Measurements from ENCODE around the gene PDIA5. TPM values are rescaled to one million over a fixed set of nuclear protein-coding genes. Genes with fewer than 3 reads are reported as not detected.

Gene PDIA5
- polyA plus RNA-seq, 1 donor (not counting 4 experiments of a cell fraction or from before 2014, with no cell fraction given) = 29.8 TPM

DNA sequence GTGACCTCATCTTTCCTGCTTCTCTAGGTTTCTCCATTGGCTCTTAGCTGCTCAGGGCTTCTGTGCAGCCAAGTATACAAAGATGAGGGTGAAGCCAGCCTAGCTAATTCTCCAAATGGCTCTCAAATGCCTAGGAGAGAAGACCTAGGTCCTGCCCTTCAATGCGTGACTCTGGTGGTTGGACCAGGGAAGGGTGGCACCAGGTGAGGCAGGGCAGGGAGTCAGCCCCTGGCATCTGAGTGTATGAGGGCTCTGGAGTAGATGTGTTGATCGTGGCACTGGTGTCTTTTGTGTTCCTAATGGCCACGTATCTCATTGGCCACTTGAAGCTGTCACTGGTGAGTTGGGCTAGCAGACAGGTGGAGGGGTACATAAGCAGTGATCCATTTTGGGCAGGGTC, 59.8 kb downstream of the PDIA5 start:
- FAIRE-seq = no peak
- Histone ChIP-seq H3K36me3 (ENCODE audit: control insufficient read depth in 2 of 2, extremely low read depth in 1 of 2, insufficient read depth in 2 of 2, low read length in 2 of 2) (peaks cover 43 to 45% of the 10 kb centered on the region in 2 experiments), H3K4me3 (ENCODE audit: control insufficient read depth in 2 of 3, extremely low read depth in 1 of 3, insufficient read depth in 2 of 3, low read depth in 1 of 3, low read length in 3 of 3) (no peak overlapping the region), H3K9ac (ENCODE audit: control insufficient read depth, extremely low read depth, insufficient read depth, low read length) (no peak overlapping the region), H3K4me1 (ENCODE audit: control insufficient read depth, extremely low read depth, insufficient read depth, low read length) (peaks cover 15% of the 10 kb centered on the region), H3K9me3 (ENCODE audit: control insufficient read depth, low read depth, low read length) (no peaks in the 10 kb centered on the region), H3K79me2 (ENCODE audit: control insufficient read depth, insufficient read depth, low read length) (no peaks in the 10 kb centered on the region), H2AFZ (ENCODE audit: control insufficient read depth, low read length) (no peak overlapping the region), H3K27me3 (ENCODE audit: control insufficient read depth, extremely low read depth, insufficient read depth, low read length) (no peaks in the 10 kb centered on the region), H3K9me1 (ENCODE audit: control insufficient read depth, extremely low read depth, insufficient read depth, low read length) (no peaks in the 10 kb centered on the region), H3K27ac (ENCODE audit: control insufficient read depth, insufficient read depth, low read length) (no peak overlapping the region), H4K20me1 (ENCODE audit: control insufficient read depth, extremely low read depth, insufficient read depth, low read length) (peaks cover 2% of the 10 kb centered on the region), H3K4me2 (ENCODE audit: control insufficient read depth, extremely low read depth, insufficient read depth, low read depth, low read length) (no peak overlapping the region)
- dilution Hi-C loops (cut with MboI; ENCODE audit: extremely low pct_ligation_motif_present, low sequenced_read_pairs) = no loop called here
- TF ChIP-seq EZH2 (IDR thresholded peaks at IDR 0.05; ENCODE audit: low read length) = no peak
- TF ChIP-seq, protein P1, sequence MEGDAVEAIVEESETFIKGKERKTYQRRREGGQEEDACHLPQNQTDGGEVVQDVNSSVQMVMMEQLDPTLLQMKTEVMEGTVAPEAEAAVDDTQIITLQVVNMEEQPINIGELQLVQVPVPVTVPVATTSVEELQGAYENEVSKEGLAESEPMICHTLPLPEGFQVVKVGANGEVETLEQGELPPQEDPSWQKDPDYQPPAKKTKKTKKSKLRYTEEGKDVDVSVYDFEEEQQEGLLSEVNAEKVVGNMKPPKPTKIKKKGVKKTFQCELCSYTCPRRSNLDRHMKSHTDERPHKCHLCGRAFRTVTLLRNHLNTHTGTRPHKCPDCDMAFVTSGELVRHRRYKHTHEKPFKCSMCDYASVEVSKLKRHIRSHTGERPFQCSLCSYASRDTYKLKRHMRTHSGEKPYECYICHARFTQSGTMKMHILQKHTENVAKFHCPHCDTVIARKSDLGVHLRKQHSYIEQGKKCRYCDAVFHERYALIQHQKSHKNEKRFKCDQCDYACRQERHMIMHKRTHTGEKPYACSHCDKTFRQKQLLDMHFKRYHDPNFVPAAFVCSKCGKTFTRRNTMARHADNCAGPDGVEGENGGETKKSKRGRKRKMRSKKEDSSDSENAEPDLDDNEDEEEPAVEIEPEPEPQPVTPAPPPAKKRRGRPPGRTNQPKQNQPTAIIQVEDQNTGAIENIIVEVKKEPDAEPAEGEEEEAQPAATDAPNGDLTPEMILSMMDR (optimal IDR thresholded peaks at IDR 0.05 in 1 of 3, IDR thresholded peaks at IDR 0.05 in 1 of 3, conservative IDR thresholded peaks at IDR 0.05 in 1 of 3; ENCODE audit: extremely low read depth in 1 of 3, insufficient read depth in 2 of 3, low read length in 3 of 3) = no peak
- no peak for DNase-seq (ENCODE audit: low read depth, low spot score)

DNA sequence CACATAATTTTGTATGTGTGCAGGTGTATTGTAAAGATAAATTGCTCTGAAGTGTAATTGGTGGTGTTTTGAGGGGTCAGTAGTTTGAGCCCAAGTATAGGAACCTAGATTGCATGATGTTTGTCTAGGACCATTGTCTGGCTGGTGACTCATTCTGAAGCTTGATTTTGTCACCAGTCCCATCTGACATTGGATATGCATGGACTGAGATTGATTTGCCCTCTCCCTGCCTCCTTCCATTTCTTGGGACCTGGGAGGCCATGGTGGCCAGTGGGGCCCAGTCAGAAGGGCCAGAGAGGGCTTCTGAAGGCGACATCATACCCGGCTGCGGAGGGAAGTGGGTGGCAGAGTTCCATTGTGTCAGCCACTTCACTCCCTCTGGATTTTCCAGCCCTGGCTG, 62.3 kb downstream of the PDIA5 start:
- H4K20me1 ChIP-seq (ENCODE audit: control insufficient read depth, extremely low read depth, insufficient read depth, low read length) = no peaks in the 10 kb centered on the region
- no peaks in the 10 kb centered on the region for H3K4me1 ChIP-seq (ENCODE audit: control insufficient read depth, extremely low read depth, insufficient read depth, low read length)
- TF ChIP-seq, protein P1 (optimal IDR thresholded peaks at IDR 0.05 in 1 of 3, IDR thresholded peaks at IDR 0.05 in 1 of 3, conservative IDR thresholded peaks at IDR 0.05 in 1 of 3; ENCODE audit: extremely low read depth in 1 of 3, insufficient read depth in 2 of 3, low read length in 3 of 3) = no peak
- TF ChIP-seq EZH2 (IDR thresholded peaks at IDR 0.05; ENCODE audit: low read length) = no peak
- no peaks in the 10 kb centered on the region for H3K79me2 ChIP-seq (ENCODE audit: control insufficient read depth, insufficient read depth, low read length)
- dilution Hi-C loops (cut with MboI; ENCODE audit: extremely low pct_ligation_motif_present, low sequenced_read_pairs) = no loop called here
- H3K9me3 ChIP-seq (ENCODE audit: control insufficient read depth, low read depth, low read length) = no peaks in the 10 kb centered on the region
- FAIRE-seq (no peak), DNase-seq (ENCODE audit: low read depth, low spot score) (no peak)
- H3K27ac ChIP-seq (ENCODE audit: control insufficient read depth, insufficient read depth, low read length) = no peak overlapping the region
- H3K4me3 ChIP-seq (ENCODE audit: control insufficient read depth in 2 of 3, extremely low read depth in 1 of 3, insufficient read depth in 2 of 3, low read depth in 1 of 3, low read length in 3 of 3) = no peak overlapping the region
- H2AFZ ChIP-seq (ENCODE audit: control insufficient read depth, low read length) = no peak overlapping the region
- no peaks in the 10 kb centered on the region for H3K27me3 ChIP-seq (ENCODE audit: control insufficient read depth, extremely low read depth, insufficient read depth, low read length)
- H3K36me3 ChIP-seq (ENCODE audit: control insufficient read depth in 2 of 2, extremely low read depth in 1 of 2, insufficient read depth in 2 of 2, low read length in 2 of 2) = peaks cover 44 to 47% of the 10 kb centered on the region in 2 experiments
- H3K9me1 ChIP-seq (ENCODE audit: control insufficient read depth, extremely low read depth, insufficient read depth, low read length) = no peaks in the 10 kb centered on the region
- H3K9ac ChIP-seq (ENCODE audit: control insufficient read depth, extremely low read depth, insufficient read depth, low read length) = no peak overlapping the region
- H3K4me2 ChIP-seq (ENCODE audit: control insufficient read depth, extremely low read depth, insufficient read depth, low read depth, low read length) = no peak overlapping the region

All from keratinocyte (primary cell).